22Rv1 (cell line): ENCODE results near the gene CHKB.

Experiments
- H3K27ac ChIP-seq: fragments of 450-650 bp; 2 replicates; pipeline ENCODE4 v1.5.1; 2017
- CTCF ChIP-seq: fragments of 450-650 bp; IDR thresholded peaks from 2 replicates; pipeline ENCODE4 v1.5.1; 2017; ENCODE audit warnings: mild to moderate bottlenecking
- ZFX ChIP-seq: fragments of 450-650 bp; IDR thresholded peaks from 2 replicates; pipeline ENCODE4 v1.6.1; 2017; ENCODE audit warnings: antibody characterized with exemption, borderline replicate concordance

Gene CHKB

GRCh38 chr22:50550395-50550794 lies 32.3 kb downstream of the CHKB start:
- H3K27ac ChIP-seq = no peak overlapping the region
- TF ChIP-seq CTCF = no peak
- no peak for TF ChIP-seq ZFX

GRCh38 chr22:50548921-50549790 lies 33.5 kb downstream of the CHKB start:
- H3K27ac ChIP-seq = no peak overlapping the region
- TF ChIP-seq CTCF = no peak

- no peak for TF ChIP-seq CTCF
- TF ChIP-seq ZFX = no peak
- no peak overlapping the region for H3K27ac ChIP-seq
These were observed 34.4 kb downstream of the CHKB start for GRCh38 chr22:50548040-50548920.

- TF ChIP-seq CTCF = no peak
- TF ChIP-seq ZFX = no peak
- H3K27ac ChIP-seq = no peak overlapping the region
These were observed 35.2 kb downstream of the CHKB start for GRCh38 chr22:50547263-50547985.

- H3K27ac ChIP-seq = no peak overlapping the region
- TF ChIP-seq CTCF = no peak
- no peak for TF ChIP-seq ZFX
These were observed 36.1 kb downstream of the CHKB start for GRCh38 chr22:50546326-50547262.

GRCh38 chr22:50545522-50546325 lies 36.9 kb downstream of the CHKB start, which contains the start of gene KLHDC7B:
Gene KLHDC7B (plus strand): TSS chr22:50545899. CDS start chr22:50546244, 345 bp downstream.
- no peak within 1 kb of the TSS for H3K27ac ChIP-seq
- TF ChIP-seq CTCF (no peak), ZFX (no peak)
